LNCaP clone FGC (cell line): Measurements from ENCODE around the gene GNPAT.
A peak's percentile ranks its signal among the peaks of the same experiment; 100 is the strongest.

Experiments used
- DNase-seq: peaks from one replicate; pipeline ENCODE4 v3.0.0-alpha.2; 2011; ENCODE audit warnings: low read depth
- H3K4me3 ChIP-seq: 2 replicates; pipeline ENCODE4 v1.5.1; 2011; ENCODE audit warnings: mild to moderate bottlenecking, low read depth, low read length, control low read depth
- CTCF ChIP-seq: IDR thresholded peaks from 2 replicates; pipeline ENCODE4 v1.5.1; 2012; ENCODE audit warnings: mild to moderate bottlenecking; ENCODE audit not compliant: control insufficient read depth, insufficient read depth; ENCODE audit errors: extremely low read depth

Gene GNPAT

GRCh38 chr1:231322880-231323530 is 82.0 kb downstream of the GNPAT start:
- H3K4me3 ChIP-seq, result no peak overlapping the region
- DNase-seq, result no peak
- no peak for TF ChIP-seq CTCF

- no peak overlapping the region for H3K4me3 ChIP-seq
- TF ChIP-seq CTCF, result no peak
- DNase-seq, result no peak
Measured at GRCh38 chr1:231324660-231325059, 83.6 kb downstream of the GNPAT start.

- no peak overlapping the region for H3K4me3 ChIP-seq
- TF ChIP-seq CTCF, result no peak
- DNase-seq, result peak; percentile 89
Measured at GRCh38 chr1:231326248-231326647, 85.2 kb downstream of the GNPAT start.
